GM12878 (cell line): ENCODE measurements around the gene ZNF19. TPM values are rescaled to one million over a fixed set of nuclear protein-coding genes. Genes with fewer than 3 reads are reported as not detected.

Experiments used
- CBFB ChIP-seq: IDR thresholded peaks from 2 replicates; pipeline ENCODE4 v1.6.1; 2016; ENCODE audit warnings: antibody characterized with exemption, low read depth
- CREM ChIP-seq: IDR thresholded peaks from 2 replicates; pipeline ENCODE4 v1.6.1; 2014; ENCODE audit warnings: antibody characterized with exemption, low read depth
- CTCF ChIP-seq, 3 experiments: IDR thresholded peaks in 2 of 3; conservative IDR thresholded peaks in 1 of 3; 2 replicates each; pipeline ENCODE4 v1.5.1; 2011; ENCODE audit warnings: low read depth in 3 of 3, low read length in 3 of 3, mild to moderate bottlenecking in 3 of 3, control low read depth in 2 of 3, moderate library complexity in 2 of 3, inconsistent platforms in 1 of 3, mixed read lengths in 1 of 3; ENCODE audit not compliant: control insufficient read depth in 2 of 3, insufficient read depth in 1 of 3; ENCODE audit errors: extremely low read depth in 1 of 3
- FOS ChIP-seq: IDR thresholded peaks from 3 replicates; pipeline ENCODE4 v1.6.1; 2011; ENCODE audit warnings: borderline replicate concordance; ENCODE audit not compliant: insufficient read length; ENCODE audit errors: extremely low read depth
- FOXM1 ChIP-seq: IDR thresholded peaks from 2 replicates; pipeline ENCODE4 v1.6.1; 2012; ENCODE audit warnings: low read depth, mild to moderate bottlenecking, inconsistent platforms, low read length, moderate library complexity
- SMAD5 ChIP-seq: IDR thresholded peaks from 2 replicates; pipeline ENCODE4 v1.6.1; 2016; ENCODE audit warnings: antibody characterized with exemption, low read depth
- SMARCA5 ChIP-seq: fragments of 450-650 bp; IDR thresholded peaks from 2 replicates; pipeline ENCODE4 v1.6.1; 2017; ENCODE audit warnings: mild to moderate bottlenecking
- STAT1 ChIP-seq: fragments of 450-650 bp; conservative IDR thresholded peaks from 2 replicates; pipeline ENCODE4 v1.6.1; 2014; ENCODE audit warnings: antibody characterized with exemption, mild to moderate bottlenecking
- ZNF217 ChIP-seq: fragments of 450-650 bp; IDR thresholded peaks from 2 replicates; pipeline ENCODE4 v1.6.1; 2017; ENCODE audit warnings: antibody characterized with exemption, mild to moderate bottlenecking
- polyA plus RNA-seq, 11 experiments: library from polyadenylated mRNA; depleted of rRNA in 4 of 11; unstranded in 6 of 11; stranded (reverse) in 5 of 11; fragments of >200 nt; fragmentation: Nextera tagmentation in 4 of 11; fragmentation: Illumina TruSeq in 1 of 11; extraction: Ambion mirVana in 4 of 11; extraction: Trizol in 1 of 11; gene quantifications; 1 replicate in 1 of 11; 2 replicates in 10 of 11; pipeline versions ENCODE4 v1.2.1 to v1.2.3, GENCODE V29; 2011 to 2016; ENCODE audit warnings: inconsistent platforms in 2 of 11, missing spikeins in 2 of 11, low read depth in 1 of 11
- total RNA-seq, 4 experiments: library from RNA; depleted of rRNA in 3 of 4; stranded (reverse); fragments of >200 nt in 3 of 4; fragmentation: Illumina TruSeq in 1 of 4; extraction: Trizol in 1 of 4; gene quantifications; 2 replicates each; pipeline versions ENCODE4 v1.2.1 to v1.2.3, GENCODE V29; 2013 to 2021
- TF ChIP-seq, protein P1 (sequence below): fragments of 450-650 bp; formaldehyde crosslinking; IDR thresholded peaks from 2 replicates; pipeline ENCODE4 v1.5.0; 2022; ENCODE audit warnings: mild to moderate bottlenecking, missing genetic modification characterization

ZNF19 gene
- total and polyA plus RNA-seq, 10 of the 15 experiments (the other 5 are each of a cell fraction or from before 2014, with no cell fraction given): 1.0 to 3.3 (median 2.0) TPM

DNA sequence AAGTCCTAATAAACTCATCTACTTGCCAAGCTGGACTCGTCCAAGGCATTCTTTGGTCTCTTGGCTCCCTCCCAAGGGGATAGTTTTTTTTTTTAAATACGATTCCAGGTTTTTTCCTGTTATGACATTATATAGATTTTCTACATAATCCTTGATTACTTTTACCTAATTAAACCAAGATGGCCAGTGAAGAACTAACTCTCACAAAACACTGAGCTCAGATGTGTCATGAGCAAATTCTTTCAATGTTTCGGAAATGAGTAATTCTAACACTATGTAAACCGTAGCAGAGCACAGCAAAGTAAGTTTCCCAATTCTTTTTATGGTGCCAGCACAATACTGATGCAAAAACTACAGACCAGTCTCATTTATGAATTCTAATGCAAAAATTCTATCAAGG is 28.9 kb downstream of the ZNF19 start (continued):
- TF ChIP-seq SMARCA5 (no peak), FOXM1 (no peak), STAT1 (no peak), ZNF217 (no peak), CREM (no peak), SMAD5 (no peak), CBFB (no peak), CTCF (IDR thresholded peaks at IDR 0.05 in 2 of 3, conservative IDR thresholded peaks at IDR 0.05 in 1 of 3; ENCODE audit: control insufficient read depth in 2 of 3, extremely low read depth in 1 of 3, insufficient read depth in 1 of 3, low read depth in 3 of 3, low read length in 3 of 3) (no peak), FOS (no peak)
- TF ChIP-seq, protein P1, sequence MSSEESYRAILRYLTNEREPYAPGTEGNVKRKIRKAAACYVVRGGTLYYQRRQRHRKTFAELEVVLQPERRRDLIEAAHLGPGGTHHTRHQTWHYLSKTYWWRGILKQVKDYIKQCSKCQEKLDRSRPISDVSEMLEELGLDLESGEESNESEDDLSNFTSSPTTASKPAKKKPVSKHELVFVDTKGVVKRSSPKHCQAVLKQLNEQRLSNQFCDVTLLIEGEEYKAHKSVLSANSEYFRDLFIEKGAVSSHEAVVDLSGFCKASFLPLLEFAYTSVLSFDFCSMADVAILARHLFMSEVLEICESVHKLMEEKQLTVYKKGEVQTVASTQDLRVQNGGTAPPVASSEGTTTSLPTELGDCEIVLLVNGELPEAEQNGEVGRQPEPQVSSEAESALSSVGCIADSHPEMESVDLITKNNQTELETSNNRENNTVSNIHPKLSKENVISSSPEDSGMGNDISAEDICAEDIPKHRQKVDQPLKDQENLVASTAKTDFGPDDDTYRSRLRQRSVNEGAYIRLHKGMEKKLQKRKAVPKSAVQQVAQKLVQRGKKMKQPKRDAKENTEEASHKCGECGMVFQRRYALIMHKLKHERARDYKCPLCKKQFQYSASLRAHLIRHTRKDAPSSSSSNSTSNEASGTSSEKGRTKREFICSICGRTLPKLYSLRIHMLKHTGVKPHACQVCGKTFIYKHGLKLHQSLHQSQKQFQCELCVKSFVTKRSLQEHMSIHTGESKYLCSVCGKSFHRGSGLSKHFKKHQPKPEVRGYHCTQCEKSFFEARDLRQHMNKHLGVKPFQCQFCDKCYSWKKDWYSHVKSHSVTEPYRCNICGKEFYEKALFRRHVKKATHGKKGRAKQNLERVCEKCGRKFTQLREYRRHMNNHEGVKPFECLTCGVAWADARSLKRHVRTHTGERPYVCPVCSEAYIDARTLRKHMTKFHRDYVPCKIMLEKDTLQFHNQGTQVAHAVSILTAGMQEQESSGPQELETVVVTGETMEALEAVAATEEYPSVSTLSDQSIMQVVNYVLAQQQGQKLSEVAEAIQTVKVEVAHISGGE (CRISPR knock-in tag): no peak
